T-cell (primary cell): ENCODE data around the gene ADGRG2. TPM values are rescaled to one million over a fixed set of nuclear protein-coding genes. Genes with fewer than 3 reads are reported as not detected.
"Not testable (repeated sequence)": the region's sequence is repeated elsewhere in the genome, so short reads cannot be mapped to it uniquely, and the experiment has no call there.

Experiments
- ATAC-seq, 4 experiments: fragments of 200-7000 bp in 3 of 4; fragments of 150-1000 bp in 1 of 4; cut with Tn5 transposase; replicated peaks in 1 of 4; 1 replicate in 3 of 4; 2 replicates in 1 of 4; pipeline ENCODE4 v1.10.0; 2021; ENCODE audit warnings: moderate library complexity in 3 of 4, mild to moderate bottlenecking in 2 of 4, moderate number of reproducible peaks in 1 of 4
- CTCF ChIA-PET, 2 donors: fragments of 300-600 bp; sonication (Branson Sonifier 250); formaldehyde crosslinking; loops; one replicate each; lab custom pipeline; 2022; ENCODE audit warnings: antibody characterized with exemption in 2 of 2; lab: Charles Lee
- POLR2A ChIA-PET, 2 donors: fragments of 300-600 bp; sonication (Branson Sonifier 250); formaldehyde crosslinking; loops; one replicate each; lab custom pipeline; 2022; ENCODE audit warnings: antibody characterized with exemption in 2 of 2; lab: Charles Lee
- DNase-seq, 35 experiments: peaks; one replicate each; pipeline versions ENCODE4 v3.0.0 to v3.0.0-alpha.2; 2013 to 2023
- H3K27ac ChIP-seq: one replicate; pipeline ENCODE4 v1.5.1; 2013; ENCODE audit warnings: low read length
- H3K27me3 ChIP-seq, 2 experiments: replicated peaks in 1 of 2; 1 replicate in 1 of 2; 2 replicates in 1 of 2; pipeline versions ENCODE4 v1.6.1 to v1.7.0; 2013; ENCODE audit warnings: low read length in 1 of 2, mixed read lengths in 1 of 2; ENCODE audit not compliant: control insufficient read depth in 2 of 2, insufficient read depth in 2 of 2; ENCODE audit errors: extremely low read depth in 1 of 2
- H3K36me3 ChIP-seq, 2 donors: 1 replicate in 1 of 2; 2 replicates in 1 of 2; pipeline versions ENCODE4 v1.6.1 to v1.7.0; 2013; ENCODE audit warnings: low read length in 1 of 2; ENCODE audit not compliant: control insufficient read depth in 2 of 2, insufficient read depth in 1 of 2; ENCODE audit errors: extremely low read depth in 1 of 2
- H3K4me1 ChIP-seq, 2 experiments: 1 replicate in 1 of 2; 2 replicates in 1 of 2; pipeline versions ENCODE4 v1.6.1 to v1.7.0; 2013; ENCODE audit warnings: low read length in 2 of 2, mixed read lengths in 1 of 2; ENCODE audit not compliant: insufficient read depth in 2 of 2, control insufficient read depth in 1 of 2; ENCODE audit errors: extremely low read depth in 1 of 2
- H3K4me3 ChIP-seq, 2 donors: 1 replicate in 1 of 2; 2 replicates in 1 of 2; pipeline versions ENCODE4 v1.5.1 to v1.7.0; 2013; ENCODE audit warnings: mild to moderate bottlenecking in 2 of 2, low read length in 1 of 2, moderate library complexity in 1 of 2; ENCODE audit not compliant: control insufficient read depth in 1 of 2; ENCODE audit errors: extremely low read depth in 1 of 2
- H3K9me3 ChIP-seq: 2 replicates; pipeline ENCODE4 v1.7.0; 2013
- H3K27ac Mint-ChIP-seq, 2 donors: one replicate each; pipeline ENCODE4 v1.8.0; 2020 to 2021; ENCODE audit warnings: mild to moderate bottlenecking in 2 of 2, mixed read lengths in 2 of 2
- H3K27me3 Mint-ChIP-seq, 2 donors: one replicate each; pipeline ENCODE4 v1.8.0; 2021 to 2022; ENCODE audit warnings: mixed read lengths in 2 of 2
- H3K36me3 Mint-ChIP-seq: one replicate; pipeline ENCODE4 v1.8.0; 2021; ENCODE audit warnings: mixed read lengths
- H3K4me1 Mint-ChIP-seq, 3 donors: one replicate each; pipeline ENCODE4 v1.8.0; 2020 to 2022; ENCODE audit warnings: mixed read lengths in 3 of 3, mild to moderate bottlenecking in 1 of 3
- H3K4me3 Mint-ChIP-seq, 3 donors: one replicate each; pipeline ENCODE4 v1.8.0; 2020 to 2022; ENCODE audit warnings: mild to moderate bottlenecking in 3 of 3, mixed read lengths in 3 of 3, moderate library complexity in 3 of 3
- H3K9me3 Mint-ChIP-seq, 3 donors: one replicate each; pipeline ENCODE4 v1.8.0; 2020 to 2022; ENCODE audit warnings: mixed read lengths in 3 of 3
- WGBS: methylation state at CpG from one replicate; pipeline ENCODE4 v1.1.5; 2013; ENCODE audit warnings: missing lambda C conversion rate; ENCODE audit not compliant: insufficient coverage; 5-methylcytosine and 5-hydroxymethylcytosine counted together
- total RNA-seq, 35 experiments: library from RNA in 6 of 35; stranded (reverse) in 6 of 35; fragments of 120-200 nt in 1 of 35; gene quantifications; one replicate each; pipeline versions ENCODE4 v1.2.1 to v1.2.4 and lab custom pipeline; 2013 to 2026

Gene ADGRG2
- total RNA-seq, 5 donors from 2014 or later (not counting 1 experiment from before 2014, with no cell fraction given) = not detected

- H3K36me3 ChIP-seq, H3K27ac ChIP-seq, H3K27ac Mint-ChIP-seq, DNase-seq, H3K9me3 Mint-ChIP-seq, H3K27me3 ChIP-seq, ATAC-seq, H3K9me3 ChIP-seq, H3K4me3 Mint-ChIP-seq, POLR2A ChIA-PET, H3K4me3 ChIP-seq, H3K36me3 Mint-ChIP-seq, CTCF ChIA-PET, H3K27me3 Mint-ChIP-seq: not testable (repeated sequence)
- no CpG with 5 or more reads among the region's 6 CpGs for WGBS
- H3K4me1 Mint-ChIP-seq = peaks cover 4 to 28% (median 13%) of the 10 kb centered on the region in 3 donors
- H3K4me1 ChIP-seq = peaks cover 0 to 17% of the 10 kb centered on the region in 2 experiments
These were observed 142.0 kb downstream of the ADGRG2 start for GRCh38 chrX:18980262-18980661.

- POLR2A ChIA-PET = no interaction called here
- DNase-seq = no peak
These were observed 147.3 kb downstream of the ADGRG2 start for GRCh38 chrX:18974993-18975392.

GRCh38 chrX:18973527-18974192, 148.6 kb downstream of the ADGRG2 start:
- peaks cover 0 to 8% (median 0%) of the 10 kb centered on the region in 3 donors for H3K4me1 Mint-ChIP-seq
- no peak overlapping the region for H3K4me3 Mint-ChIP-seq
- H3K27me3 Mint-ChIP-seq = peaks cover 0 to 3% of the 10 kb centered on the region in 2 donors
- no peak overlapping the region for H3K27ac ChIP-seq
- H3K4me1 ChIP-seq = no peaks in the 10 kb centered on the region
- WGBS = 100% methylated on average over 1 of the region's 7 CpGs
- DNase-seq (no peak), ATAC-seq (no peak)
- POLR2A ChIA-PET = no interaction called here
- no peaks in the 10 kb centered on the region for H3K9me3 Mint-ChIP-seq
- peaks cover 9% of the 10 kb centered on the region for H3K36me3 Mint-ChIP-seq
- H3K4me3 ChIP-seq = no peak overlapping the region
- H3K27me3 ChIP-seq = no peaks in the 10 kb centered on the region
- no peaks in the 10 kb centered on the region for H3K36me3 ChIP-seq
- no peak overlapping the region for H3K27ac Mint-ChIP-seq
- H3K9me3 ChIP-seq = no peaks in the 10 kb centered on the region
- CTCF ChIA-PET = no interaction called here

More at GRCh38 chrX:18974993-18975392, 147.3 kb downstream of the ADGRG2 start:
- peaks cover 0 to 8% (median 0%) of the 10 kb centered on the region in 3 donors for H3K4me1 Mint-ChIP-seq
- H3K27me3 Mint-ChIP-seq = peaks cover 0 to 3% of the 10 kb centered on the region in 2 donors
- H3K27ac Mint-ChIP-seq = no peak overlapping the region
- ATAC-seq = no peak
- H3K4me1 ChIP-seq = no peaks in the 10 kb centered on the region
- H3K9me3 Mint-ChIP-seq = no peaks in the 10 kb centered on the region
- no peaks in the 10 kb centered on the region for H3K36me3 ChIP-seq
- CTCF ChIA-PET = no interaction called here
- no peak overlapping the region for H3K4me3 Mint-ChIP-seq
- no peaks in the 10 kb centered on the region for H3K27me3 ChIP-seq
- H3K9me3 ChIP-seq = no peaks in the 10 kb centered on the region
- no peak overlapping the region for H3K27ac ChIP-seq
- no peak overlapping the region for H3K4me3 ChIP-seq
- H3K36me3 Mint-ChIP-seq = peaks cover 9% of the 10 kb centered on the region
- WGBS = no CpG with 5 or more reads among the region's 7 CpGs

GRCh38 chrX:18971506-18971905, 150.8 kb downstream of the ADGRG2 start:
- Mint-ChIP-seq H3K9me3 (no peaks in the 10 kb centered on the region), H3K4me1 (peaks cover 0 to 8% (median 3%) of the 10 kb centered on the region in 3 donors), H3K36me3 (peaks cover 9% of the 10 kb centered on the region), H3K27me3 (peaks cover 0 to 3% of the 10 kb centered on the region in 2 donors), H3K4me3 (no peak overlapping the region), H3K27ac (no peak overlapping the region)
- DNase-seq = no peak
- CTCF ChIA-PET = no interaction called here
- Histone ChIP-seq H3K27ac (no peak overlapping the region), H3K36me3 (no peaks in the 10 kb centered on the region), H3K4me1 (no peaks in the 10 kb centered on the region), H3K4me3 (no peak overlapping the region), H3K27me3 (no peaks in the 10 kb centered on the region), H3K9me3 (no peaks in the 10 kb centered on the region)
- no CpG with 5 or more reads among the region's 2 CpGs for WGBS
- POLR2A ChIA-PET = no interaction called here
- ATAC-seq = no peak

- Histone ChIP-seq H3K27me3 (no peaks in the 10 kb centered on the region), H3K4me3 (no peak overlapping the region), H3K36me3 (no peaks in the 10 kb centered on the region), H3K9me3 (no peaks in the 10 kb centered on the region), H3K4me1 (no peaks in the 10 kb centered on the region), H3K27ac (no peak overlapping the region)
- CTCF ChIA-PET = no interaction called here
- H3K36me3 Mint-ChIP-seq = peaks cover 9% of the 10 kb centered on the region
- H3K4me1 Mint-ChIP-seq = peaks cover 0 to 8% (median 4%) of the 10 kb centered on the region in 3 donors
- ATAC-seq (no peak), DNase-seq (no peak)
- peaks cover 0 to 1% of the 10 kb centered on the region in 2 donors for H3K27me3 Mint-ChIP-seq
- POLR2A ChIA-PET = interaction anchor here in 1 of 2 donors (0.6 kb wide), 1 partner anchor 294 kb away, joined by 4 read pairs; no protein-coding TSS in a partner anchor
- H3K4me3 Mint-ChIP-seq = no peak overlapping the region
- no peaks in the 10 kb centered on the region for H3K9me3 Mint-ChIP-seq
- H3K27ac Mint-ChIP-seq = no peak overlapping the region
These were observed 151.8 kb downstream of the ADGRG2 start for GRCh38 chrX:18970465-18970864.

- Mint-ChIP-seq H3K27me3 (no peaks in the 10 kb centered on the region), H3K4me3 (no peak overlapping the region), H3K9me3 (no peaks in the 10 kb centered on the region), H3K36me3 (peaks cover 3% of the 10 kb centered on the region), H3K4me1 (peaks cover 20 to 22% (median 21%) of the 10 kb centered on the region in 3 donors), H3K27ac (no peak overlapping the region)
- Histone ChIP-seq H3K4me3 (no peak overlapping the region), H3K27ac (no peak overlapping the region), H3K27me3 (no peaks in the 10 kb centered on the region), H3K9me3 (no peaks in the 10 kb centered on the region), H3K4me1 (no peaks in the 10 kb centered on the region), H3K36me3 (no peaks in the 10 kb centered on the region)
- ATAC-seq = no peak
- no peak for DNase-seq
- POLR2A ChIA-PET = interaction anchor here in 1 of 2 donors (0.6 kb wide), 1 partner anchor 1451 kb away, joined by 3 read pairs; no protein-coding TSS in a partner anchor
- 95% methylated on average over 3 of the region's 5 CpGs for WGBS
- CTCF ChIA-PET = no interaction called here
These were observed 155.6 kb downstream of the ADGRG2 start for GRCh38 chrX:18966624-18967023.
